ENCODE results near the gene FGL2.
"Not testable (repeated sequence)": the region's sequence is repeated elsewhere in the genome, so short reads cannot be mapped to it uniquely, and the experiment has no call there.

The FGL2 gene

GRCh38 chr7:77226357-77226839, 26.8 kb upstream of the FGL2 start:
- TF ChIP-seq, protein P1, sequence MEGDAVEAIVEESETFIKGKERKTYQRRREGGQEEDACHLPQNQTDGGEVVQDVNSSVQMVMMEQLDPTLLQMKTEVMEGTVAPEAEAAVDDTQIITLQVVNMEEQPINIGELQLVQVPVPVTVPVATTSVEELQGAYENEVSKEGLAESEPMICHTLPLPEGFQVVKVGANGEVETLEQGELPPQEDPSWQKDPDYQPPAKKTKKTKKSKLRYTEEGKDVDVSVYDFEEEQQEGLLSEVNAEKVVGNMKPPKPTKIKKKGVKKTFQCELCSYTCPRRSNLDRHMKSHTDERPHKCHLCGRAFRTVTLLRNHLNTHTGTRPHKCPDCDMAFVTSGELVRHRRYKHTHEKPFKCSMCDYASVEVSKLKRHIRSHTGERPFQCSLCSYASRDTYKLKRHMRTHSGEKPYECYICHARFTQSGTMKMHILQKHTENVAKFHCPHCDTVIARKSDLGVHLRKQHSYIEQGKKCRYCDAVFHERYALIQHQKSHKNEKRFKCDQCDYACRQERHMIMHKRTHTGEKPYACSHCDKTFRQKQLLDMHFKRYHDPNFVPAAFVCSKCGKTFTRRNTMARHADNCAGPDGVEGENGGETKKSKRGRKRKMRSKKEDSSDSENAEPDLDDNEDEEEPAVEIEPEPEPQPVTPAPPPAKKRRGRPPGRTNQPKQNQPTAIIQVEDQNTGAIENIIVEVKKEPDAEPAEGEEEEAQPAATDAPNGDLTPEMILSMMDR (IDR thresholded peaks at IDR 0.05; ENCODE audit: low read depth, low read length, missing control alignments) = no peak
- DNase-seq (ENCODE audit: low read depth) = no peak
- no peak overlapping the region for H3K4me3 ChIP-seq (ENCODE audit: low read depth, low read length)

DNA sequence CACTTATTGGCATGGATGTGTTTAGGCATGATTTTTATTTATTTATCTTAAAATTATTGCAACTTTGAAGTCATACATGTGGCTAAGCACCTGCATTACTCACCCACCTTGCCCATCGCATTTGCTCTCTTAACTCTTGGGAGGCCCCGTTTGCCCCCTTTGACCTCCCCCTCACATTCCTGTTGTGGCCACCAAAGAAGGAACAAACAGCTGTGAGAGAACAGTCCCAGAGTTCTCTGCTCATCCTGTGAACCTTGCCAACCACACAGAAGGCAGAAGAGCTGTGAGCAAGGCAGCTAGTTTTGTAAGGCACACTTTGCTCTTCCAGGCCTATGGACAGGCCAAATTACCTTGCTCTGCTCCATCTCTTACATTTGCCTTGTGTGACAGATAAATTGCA, 23.6 kb upstream of the FGL2 start:
- H3K4me3 ChIP-seq (ENCODE audit: low read depth, low read length) = no peak overlapping the region
- no peak for DNase-seq (ENCODE audit: low read depth)
- TF ChIP-seq, protein P1 (IDR thresholded peaks at IDR 0.05; ENCODE audit: low read depth, low read length, missing control alignments) = no peak

- no peak for DNase-seq (ENCODE audit: low read depth)
- TF ChIP-seq, protein P1 (IDR thresholded peaks at IDR 0.05; ENCODE audit: low read depth, low read length, missing control alignments) = no peak
Observed at GRCh38 chr7:77222819-77223218, 23.2 kb upstream of the FGL2 start.

DNA sequence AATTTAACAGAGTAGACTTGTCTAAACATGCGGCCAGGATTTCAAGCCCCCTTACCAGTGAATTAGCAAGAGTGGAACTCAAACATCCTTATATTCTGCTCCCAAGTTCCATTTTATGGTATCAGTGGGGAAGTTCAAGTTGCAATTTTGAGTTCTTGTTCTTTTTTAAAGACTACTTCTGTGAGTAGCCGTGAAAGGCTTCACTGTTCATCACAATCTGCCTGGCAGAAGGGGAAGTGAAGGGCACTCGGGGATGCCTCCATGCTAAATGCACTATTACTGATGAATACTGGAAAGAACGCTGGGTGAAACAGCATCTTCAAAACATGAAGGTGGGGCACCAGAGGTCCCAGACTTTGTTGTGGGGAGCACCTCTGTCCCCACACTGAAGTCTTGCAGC, 22.4 kb upstream of the FGL2 start:
- DNase-seq (ENCODE audit: low read depth) = no peak
- TF ChIP-seq, protein P1 (IDR thresholded peaks at IDR 0.05; ENCODE audit: low read depth, low read length, missing control alignments) = no peak
- no peak overlapping the region for H3K4me3 ChIP-seq (ENCODE audit: low read depth, low read length)

More at GRCh38 chr7:77222819-77223218, 23.2 kb upstream of the FGL2 start:
- no peak overlapping the region for H3K4me3 ChIP-seq (ENCODE audit: low read depth, low read length)

DNA sequence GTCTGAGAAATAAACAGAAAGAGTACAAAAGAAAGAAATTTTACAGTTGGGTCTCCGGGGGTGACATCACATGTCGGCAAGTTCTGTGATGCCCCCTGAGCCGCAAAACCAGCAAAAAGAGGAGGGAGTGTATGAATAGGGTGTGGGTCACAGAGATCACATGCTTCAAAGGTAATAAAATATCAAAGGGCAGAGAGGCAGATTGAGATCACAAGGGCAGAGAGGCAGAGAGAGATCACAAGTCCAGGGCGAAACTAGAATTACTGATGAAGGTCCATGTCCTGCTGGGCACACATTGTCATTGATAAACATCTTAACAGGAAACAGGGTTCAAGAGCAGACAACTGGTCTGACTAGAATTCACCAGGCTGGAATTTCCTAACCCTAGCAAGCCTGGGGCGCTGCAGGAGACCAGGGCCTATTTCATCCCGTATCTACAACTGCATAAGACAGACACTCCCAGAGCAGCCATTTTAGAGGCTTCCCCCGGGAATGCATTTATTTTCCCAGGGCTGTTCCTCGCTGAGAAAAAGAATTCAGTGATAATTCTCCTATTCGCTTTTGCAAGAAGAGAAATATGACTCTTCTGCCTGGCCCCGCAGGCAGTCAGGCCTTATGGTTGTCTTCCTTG, 20.2 kb upstream of the FGL2 start:
- DNase-seq (ENCODE audit: low read depth); H3K4me3 ChIP-seq (ENCODE audit: low read depth, low read length): not testable (repeated sequence)

GRCh38 chr7:77217474-77218185, 18.0 kb upstream of the FGL2 start:
- H3K4me3 ChIP-seq (ENCODE audit: low read depth, low read length) = no peak overlapping the region
- TF ChIP-seq, protein P1 (IDR thresholded peaks at IDR 0.05; ENCODE audit: low read depth, low read length, missing control alignments) = no peak
- DNase-seq (ENCODE audit: low read depth) = no peak

DNA sequence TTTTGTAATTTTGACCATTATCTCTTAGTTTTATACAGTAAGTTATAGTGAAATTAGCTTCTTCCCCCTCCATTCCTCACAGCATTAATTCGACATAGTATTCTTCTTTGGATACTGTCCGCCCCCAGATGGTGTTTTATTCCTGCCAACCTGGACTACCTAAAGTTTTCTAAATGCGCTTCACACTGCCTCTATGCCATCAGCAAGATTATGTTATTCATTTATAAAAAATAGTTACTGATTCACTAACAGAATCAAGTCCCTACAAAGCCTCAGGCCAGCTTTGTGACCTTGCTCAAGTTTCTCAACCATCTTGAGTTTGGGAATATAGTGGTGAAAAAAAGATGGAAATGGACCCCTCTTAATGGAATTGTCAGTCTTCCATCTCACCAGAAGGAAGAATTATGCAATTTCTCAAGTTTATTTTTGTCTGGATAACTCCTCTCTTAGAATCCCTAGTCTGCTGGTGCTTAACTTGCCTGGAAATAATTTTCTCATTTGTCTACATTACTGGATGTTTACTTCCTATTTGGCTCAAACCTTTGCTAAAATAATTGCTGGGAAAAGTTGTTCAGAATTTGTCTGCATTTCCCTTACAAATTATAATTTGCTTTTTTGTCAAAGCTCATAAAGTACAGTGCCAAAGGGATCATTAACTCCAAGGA, 16.7 kb upstream of the FGL2 start:
- no peak for DNase-seq (ENCODE audit: low read depth)
- TF ChIP-seq, protein P1 (IDR thresholded peaks at IDR 0.05; ENCODE audit: low read depth, low read length, missing control alignments) = no peak
- no peak overlapping the region for H3K4me3 ChIP-seq (ENCODE audit: low read depth, low read length)
